Medulla oblongata (tissue), 1 donor: ENCODE measurements around the gene SLK.

ENCODE experiments used
- DNase-seq: peaks from one replicate; pipeline ENCODE4 v3.0.0-alpha.2; 2015; ENCODE audit errors: extremely low spot score

SLK gene

GRCh38 chr10:103990121-103990520 is 23.2 kb downstream of the SLK start:
- DNase-seq, result no peak

GRCh38 chr10:103990531-103990930 is 23.6 kb downstream of the SLK start:
- no peak for DNase-seq

GRCh38 chr10:103991393-103992128 is 24.6 kb downstream of the SLK start:
- DNase-seq, result no peak

GRCh38 chr10:103995134-103995533 is 28.2 kb downstream of the SLK start:
- no peak for DNase-seq

GRCh38 chr10:103998805-103999204 is 31.9 kb downstream of the SLK start:
- no peak for DNase-seq

GRCh38 chr10:104002911-104003310 is 36.0 kb downstream of the SLK start:
- DNase-seq, result no peak

GRCh38 chr10:104005172-104005863 is 38.4 kb downstream of the SLK start:
- DNase-seq, result no peak

- DNase-seq, result no peak
These were observed 45.0 kb downstream of the SLK start for GRCh38 chr10:104011904-104012303.

- DNase-seq, result no peak
These were observed 46.5 kb downstream of the SLK start for GRCh38 chr10:104013489-104013888.

- DNase-seq, result no peak
These were observed 47.2 kb downstream of the SLK start for GRCh38 chr10:104014176-104014575.

GRCh38 chr10:104016661-104017060 is 49.7 kb downstream of the SLK start:
- no peak for DNase-seq

- DNase-seq, result no peak
These were observed 51.5 kb downstream of the SLK start for GRCh38 chr10:104018471-104018870.

GRCh38 chr10:104020020-104020419 is 53.1 kb downstream of the SLK start:
- DNase-seq, result no peak

GRCh38 chr10:104021246-104021645 is 54.3 kb downstream of the SLK start:
- no peak for DNase-seq

- no peak for DNase-seq
These were observed 55.1 kb downstream of the SLK start for GRCh38 chr10:104022026-104022425.

- no peak for DNase-seq
These were observed 58.6 kb downstream of the SLK start for GRCh38 chr10:104025524-104025923.

- no peak for DNase-seq
These were observed 59.8 kb downstream of the SLK start for GRCh38 chr10:104026762-104027161.

GRCh38 chr10:104028146-104028545 is 61.2 kb downstream of the SLK start:
- DNase-seq, result peak; percentile 72

GRCh38 chr10:104028823-104029520 is 62.0 kb downstream of the SLK start:
- DNase-seq, result peak; percentile 21

GRCh38 chr10:104029521-104029860 is 62.6 kb downstream of the SLK start:
- peak; percentile 83 for DNase-seq

- no peak for DNase-seq
These were observed 64.7 kb downstream of the SLK start for GRCh38 chr10:104031631-104032030.

- DNase-seq, result peak; percentile 44
These were observed 65.3 kb downstream of the SLK start for GRCh38 chr10:104032144-104032775.
